Left renal pelvis (tissue), 4 donors: Measurements from ENCODE around the gene PHF24. TPM values are rescaled to one million over a fixed set of nuclear protein-coding genes. Genes with fewer than 3 reads are reported as not detected.

ENCODE experiments used
- polyA plus RNA-seq, 4 donors: library from polyadenylated mRNA; unstranded; fragments of 120-200 nt; gene quantifications; one replicate each; pipeline ENCODE4 v1.2.1, GENCODE V29; 2013; ENCODE audit not compliant: insufficient read length in 4 of 4

PHF24 gene
- polyA plus RNA-seq, 4 donors = 0.15 to 1.00 (median 0.25) TPM

Other genes starting within 250 kb of the PHF24 start
- gene CCL21, start 248.1 kb upstream of the PHF24 start, polyA plus RNA-seq = 10 to 100 TPM in 3 of 4 donors, 1 to 10 TPM in 1; 8.0 to 28.2 (median 16.8) TPM
- 10 to 100 TPM in 3 of 4 donors, 1 to 10 TPM in 1; 10.0 to 14.3 (median 11.1) TPM for gene DNAJB5, start 31.5 kb downstream of the PHF24 start, polyA plus RNA-seq
- 100 to 1,000 TPM; 187 to 256 (median 244) TPM for gene VCP, start 114.3 kb downstream of the PHF24 start, polyA plus RNA-seq
- gene FANCG, start 121.7 kb downstream of the PHF24 start, polyA plus RNA-seq = 10 to 100 TPM; 38.1 to 52.3 (median 45.1) TPM
- gene PIGO, start 138.3 kb downstream of the PHF24 start, polyA plus RNA-seq = 10 to 100 TPM; 20.7 to 40.7 (median 32.9) TPM
- 100 to 1,000 TPM in 3 of 4 donors, 10 to 100 TPM in 1; 87.5 to 131 (median 123) TPM for gene STOML2, start 144.8 kb downstream of the PHF24 start, polyA plus RNA-seq
- gene ATOSB, start 157.6 kb downstream of the PHF24 start, polyA plus RNA-seq = 10 to 100 TPM; 11.4 to 15.0 (median 13.4) TPM
- gene UNC13B, start 203.7 kb downstream of the PHF24 start, polyA plus RNA-seq = 10 to 100 TPM; 11.0 to 27.5 (median 25.7) TPM